Upper lobe of left lung (tissue), 6 donors: ENCODE results near the gene GNAO1. TPM values are rescaled to one million over a fixed set of nuclear protein-coding genes. Genes with fewer than 3 reads are reported as not detected.

Source experiments
- ATAC-seq, 2 donors: fragments of 200-7000 bp; cut with Tn5 transposase; one replicate each; pipeline ENCODE4 v1.9.1; 2022; ENCODE audit warnings: mild to moderate bottlenecking in 2 of 2, moderate library complexity in 2 of 2; ENCODE audit not compliant: low FRiP score in 2 of 2
- DNase-seq, 2 donors: peaks; one replicate each; pipeline ENCODE4 v3.0.0-alpha.2; 2019 to 2020
- H3K27ac ChIP-seq, 4 donors: fragments of 200-600 bp; sonication (generic); one replicate each; pipeline ENCODE4 v1.5.1; 2016 to 2019
- H3K27me3 ChIP-seq, 4 donors: fragments of 200-600 bp; sonication (generic); one replicate each; pipeline ENCODE4 v1.5.1; 2017 to 2019
- H3K36me3 ChIP-seq, 4 donors: fragments of 200-600 bp; sonication (generic); one replicate each; pipeline ENCODE4 v1.5.1; 2016 to 2019
- H3K4me1 ChIP-seq, 4 donors: fragments of 200-600 bp; sonication (generic); one replicate each; pipeline ENCODE4 v1.5.1; 2018 to 2019
- H3K4me3 ChIP-seq, 4 donors: fragments of 200-600 bp; sonication (generic); one replicate each; pipeline ENCODE4 v1.5.1; 2017 to 2019; ENCODE audit warnings: mild to moderate bottlenecking in 2 of 4, moderate library complexity in 1 of 4
- H3K9me3 ChIP-seq, 4 donors: fragments of 200-600 bp; sonication (generic); one replicate each; pipeline ENCODE4 v1.5.1; 2018 to 2019
- CTCF ChIP-seq, 6 experiments: fragments of 450-650 bp in 4 of 6; fragments of 200-600 bp in 2 of 6; sonication (generic) in 2 of 6; IDR thresholded peaks; one replicate each; pipeline ENCODE4 v1.5.1; 2016 to 2019; ENCODE audit warnings: antibody characterized with exemption in 6 of 6
- EP300 ChIP-seq, 4 donors: sonication (generic); formaldehyde crosslinking; IDR thresholded peaks; one replicate each; pipeline ENCODE4 v1.5.1; 2017; ENCODE audit warnings: antibody characterized with exemption in 4 of 4, control low read depth in 2 of 4
- POLR2A ChIP-seq, 4 donors: fragments of 450-650 bp; IDR thresholded peaks; one replicate each; pipeline ENCODE4 v1.5.1; 2016 to 2017; ENCODE audit warnings: antibody characterized with exemption in 4 of 4, mild to moderate bottlenecking in 2 of 4
- POLR2AphosphoS5 ChIP-seq, 2 donors: sonication (generic); formaldehyde crosslinking; IDR thresholded peaks; one replicate each; pipeline ENCODE4 v1.5.1; 2017; ENCODE audit warnings: antibody characterized with exemption in 2 of 2
- WGBS, 2 donors: methylation state at CpG; one replicate each; pipeline ENCODE4 v1.1.5; 2017 to 2018; 5-methylcytosine and 5-hydroxymethylcytosine counted together
- total RNA-seq, 6 donors: library from RNA; depleted of rRNA in 4 of 6; stranded (reverse); fragments of >200 nt in 4 of 6; gene quantifications; one replicate each; pipeline versions ENCODE4 v1.1.0 to v1.2.1, GENCODE V29; 2016 to 2021
- donor health status: DM: no; HTN: no; CAD: no; lungs with moderate emphysema.
- donor health status: DM: no; HTN: yes; CAD: no; lungs with severe emphysema.

GNAO1 gene
- total RNA-seq, 6 donors from 2014 or later: 0.46 to 2.7 (median 0.79) TPM; not detected in 1

DNA sequence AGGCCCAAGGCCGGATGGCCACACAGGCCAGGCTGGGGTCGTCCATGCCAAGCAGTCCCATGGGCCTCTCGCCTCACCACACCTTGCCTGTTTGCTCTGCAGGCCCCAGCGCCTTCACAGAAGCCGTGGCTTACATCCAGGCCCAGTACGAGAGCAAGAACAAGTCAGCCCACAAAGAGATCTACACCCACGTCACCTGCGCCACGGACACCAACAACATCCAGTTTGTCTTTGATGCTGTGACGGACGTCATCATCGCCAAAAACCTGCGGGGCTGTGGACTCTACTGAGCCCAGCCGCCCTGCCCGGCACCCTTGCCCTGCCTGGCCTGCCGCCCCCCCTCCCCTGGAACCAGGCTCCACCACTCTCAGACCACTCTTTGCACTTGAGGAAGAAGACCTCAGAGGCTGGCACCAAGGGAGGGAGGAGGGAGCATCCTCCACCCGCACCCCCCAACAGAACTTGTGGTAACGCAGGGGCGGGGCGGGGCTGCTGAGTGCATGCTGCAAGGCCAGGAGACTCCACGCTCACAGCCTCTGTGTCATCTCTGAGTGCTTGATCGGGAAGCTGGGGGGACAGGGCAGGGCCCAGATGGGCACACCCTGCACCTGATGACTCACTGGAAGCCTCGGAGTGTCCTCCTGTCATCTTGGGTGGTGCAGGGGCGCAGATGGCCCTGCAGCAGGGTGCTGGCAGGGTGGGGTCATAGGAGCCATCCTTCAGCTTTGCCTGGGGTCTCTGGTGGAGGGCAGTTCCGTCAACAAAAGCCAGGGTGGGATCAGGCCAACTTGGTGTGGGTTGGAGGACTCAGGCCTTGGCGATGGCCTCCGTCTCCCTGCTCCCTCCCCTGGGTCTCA, 152.6 kb downstream of the GNAO1 start:
- Histone ChIP-seq H3K36me3 (no peaks in the 10 kb centered on the region), H3K9me3 (no peaks in the 10 kb centered on the region), H3K27ac (no peak overlapping the region), H3K4me3 (no peak overlapping the region), H3K27me3 (no peaks in the 10 kb centered on the region), H3K4me1 (no peaks in the 10 kb centered on the region)
- WGBS, 2 donors: 89 to 92% methylated on average over 11 to 27 of the region's 27 CpGs
- TF ChIP-seq POLR2A (IDR thresholded peaks at IDR 0.05) (no peak), POLR2AphosphoS5 (IDR thresholded peaks at IDR 0.05) (no peak), CTCF (IDR thresholded peaks at IDR 0.05) (no peak), EP300 (IDR thresholded peaks at IDR 0.05) (no peak)
- ATAC-seq (no peak), DNase-seq (no peak)

- no peak overlapping the region for H3K4me3 ChIP-seq
- ATAC-seq (no peak), DNase-seq (no peak)
- no peak overlapping the region for H3K27ac ChIP-seq
- TF ChIP-seq EP300 (IDR thresholded peaks at IDR 0.05) (no peak), POLR2AphosphoS5 (IDR thresholded peaks at IDR 0.05) (no peak), POLR2A (IDR thresholded peaks at IDR 0.05) (no peak), CTCF (IDR thresholded peaks at IDR 0.05) (no peak)
- no peaks in the 10 kb centered on the region for H3K4me1 ChIP-seq
- H3K36me3 ChIP-seq: no peaks in the 10 kb centered on the region
- no peaks in the 10 kb centered on the region for H3K9me3 ChIP-seq
- WGBS, 2 donors: 78 to 90% methylated on average over 7 to 18 of the region's 18 CpGs
- H3K27me3 ChIP-seq: no peaks in the 10 kb centered on the region
Measured at GRCh38 chr16:56344518-56345405, 153.5 kb downstream of the GNAO1 start.

- Histone ChIP-seq H3K4me3 (no peak overlapping the region), H3K36me3 (no peaks in the 10 kb centered on the region), H3K4me1 (no peaks in the 10 kb centered on the region), H3K9me3 (no peaks in the 10 kb centered on the region), H3K27me3 (no peaks in the 10 kb centered on the region), H3K27ac (no peak overlapping the region)
- ATAC-seq (no peak), DNase-seq (no peak)
- TF ChIP-seq CTCF (IDR thresholded peaks at IDR 0.05) (no peak), POLR2AphosphoS5 (IDR thresholded peaks at IDR 0.05) (no peak), EP300 (IDR thresholded peaks at IDR 0.05) (no peak), POLR2A (IDR thresholded peaks at IDR 0.05) (no peak)
- WGBS, 2 donors: 90 to 93% methylated on average over 7 to 13 of the region's 13 CpGs
Measured at GRCh38 chr16:56345406-56346050, 154.2 kb downstream of the GNAO1 start.

DNA sequence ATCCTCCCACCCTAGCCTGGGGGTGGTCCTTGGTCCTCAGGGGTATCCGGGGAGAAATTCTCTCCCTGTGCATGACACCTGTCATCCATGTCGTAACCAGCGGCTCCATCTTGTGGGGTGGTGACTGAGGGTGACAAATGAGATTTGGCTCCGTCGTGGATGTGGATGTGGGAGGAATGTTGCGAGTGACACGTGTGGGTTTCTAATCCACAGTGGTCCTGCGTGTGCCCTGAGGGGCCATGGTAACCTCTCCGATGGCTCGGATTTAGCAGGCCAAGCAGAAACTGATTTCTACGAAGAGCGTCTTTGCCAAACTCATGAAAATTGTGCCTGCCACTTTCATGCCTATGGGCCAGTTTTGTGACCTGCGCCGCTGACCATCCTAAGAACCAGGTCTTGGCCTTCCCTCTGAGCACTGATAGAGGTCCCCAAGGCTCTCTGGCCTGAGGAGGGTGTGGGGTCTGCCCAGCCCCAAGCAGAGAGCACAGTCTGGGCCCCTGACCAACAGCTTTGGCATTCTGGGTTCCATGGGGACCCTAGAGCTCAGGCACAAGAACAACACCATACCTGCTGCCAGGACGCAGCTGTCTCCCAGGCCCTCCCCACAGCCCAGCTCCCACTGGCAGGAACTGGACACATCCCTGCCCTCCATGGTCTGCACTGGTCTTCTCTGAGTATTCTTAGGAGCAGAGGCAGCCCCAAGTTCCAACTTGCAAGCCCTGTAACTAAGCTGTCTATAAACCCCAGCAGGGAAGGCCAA, 155.0 kb downstream of the GNAO1 start:
- no peak overlapping the region for H3K4me3 ChIP-seq
- no peaks in the 10 kb centered on the region for H3K4me1 ChIP-seq
- WGBS, 2 donors: 91 to 95% methylated on average over 14 to 15 of the region's 15 CpGs
- DNase-seq (no peak), ATAC-seq (no peak)
- H3K9me3 ChIP-seq: no peaks in the 10 kb centered on the region
- H3K27ac ChIP-seq: no peak overlapping the region
- no peaks in the 10 kb centered on the region for H3K36me3 ChIP-seq
- no peaks in the 10 kb centered on the region for H3K27me3 ChIP-seq
- TF ChIP-seq POLR2AphosphoS5 (IDR thresholded peaks at IDR 0.05) (no peak), CTCF (IDR thresholded peaks at IDR 0.05) (no peak), EP300 (IDR thresholded peaks at IDR 0.05) (no peak)
